SK-N-SH treated with all-trans-retinoic acid at 6 μM for 48 hours (cell line): ENCODE data around the gene GBE1.

Experiments
- ATAC-seq: fragments of 200-7000 bp; cut with Tn5 transposase; 3 replicates; pipeline ENCODE4 v1.9.1; 2020; ENCODE audit warnings: mild to moderate bottlenecking, moderate library complexity
- ARNTL ChIP-seq: fragments of 450-650 bp; formaldehyde crosslinking; IDR thresholded peaks from 2 replicates; pipeline ENCODE4 v1.5.0; 2020; ENCODE audit warnings: low read depth, mild to moderate bottlenecking, moderate library complexity, borderline replicate concordance
- BACH2 ChIP-seq: fragments of 250-450 bp; sonication (Bioruptor Pico); IDR thresholded peaks from 2 replicates; pipeline ENCODE4 v1.9.0; 2021; ENCODE audit warnings: mild to moderate bottlenecking, borderline replicate concordance
- CSDC2 ChIP-seq: fragments of 250-450 bp; sonication (Bioruptor Pico); IDR thresholded peaks from 2 replicates; pipeline ENCODE4 v1.5.0; 2020; ENCODE audit warnings: mild to moderate bottlenecking, moderate library complexity
- ESRRG ChIP-seq: fragments of 250-450 bp; sonication (Bioruptor Pico); IDR thresholded peaks from 2 replicates; pipeline ENCODE4 v1.6.1; 2021; ENCODE audit warnings: mild to moderate bottlenecking
- GLIS3 ChIP-seq: fragments of 250-450 bp; sonication (Bioruptor Pico); IDR thresholded peaks from 2 replicates; pipeline ENCODE4 v1.5.0; 2020; ENCODE audit warnings: mild to moderate bottlenecking, moderate library complexity
- ISL1 ChIP-seq: fragments of 250-450 bp; sonication (Bioruptor Pico); IDR thresholded peaks from 2 replicates; pipeline ENCODE4 v2.1.2; 2022; ENCODE audit warnings: mild to moderate bottlenecking, moderate library complexity
- OSR1 ChIP-seq: fragments of 250-450 bp; sonication (Bioruptor Pico); IDR thresholded peaks from 2 replicates; pipeline ENCODE4 v1.8.0; 2022; ENCODE audit warnings: moderate library complexity, mild to moderate bottlenecking, inconsistent platforms
- PPARA ChIP-seq: fragments of 250-450 bp; sonication (Bioruptor Pico); IDR thresholded peaks from 2 replicates; pipeline ENCODE4 v1.5.0; 2020; ENCODE audit warnings: mild to moderate bottlenecking, borderline replicate concordance
- RARB ChIP-seq: fragments of 250-450 bp; sonication (Bioruptor Pico); IDR thresholded peaks from 2 replicates; pipeline ENCODE4 v1.8.0; 2021; ENCODE audit warnings: mild to moderate bottlenecking, moderate library complexity
- TCF4 ChIP-seq: fragments of 250-450 bp; sonication (Bioruptor Pico); IDR thresholded peaks from 2 replicates; pipeline ENCODE4 v1.8.0; 2021; ENCODE audit warnings: mild to moderate bottlenecking, moderate library complexity, borderline replicate concordance
- TOX ChIP-seq: fragments of 250-450 bp; sonication (Bioruptor Pico); IDR thresholded peaks from 2 replicates; pipeline ENCODE4 v1.8.0; 2021; ENCODE audit warnings: mild to moderate bottlenecking, moderate library complexity, borderline replicate concordance
- ZC3H10 ChIP-seq: fragments of 250-450 bp; sonication (Bioruptor Pico); IDR thresholded peaks from 2 replicates; pipeline ENCODE4 v1.5.1; 2021; ENCODE audit warnings: mild to moderate bottlenecking, moderate library complexity
- ZFP3 ChIP-seq: fragments of 250-450 bp; sonication (Bioruptor Pico); IDR thresholded peaks from 2 replicates; pipeline ENCODE4 v1.5.0; 2020; ENCODE audit warnings: mild to moderate bottlenecking, moderate library complexity
- ZNF565 ChIP-seq: fragments of 450-650 bp; formaldehyde crosslinking; conservative IDR thresholded peaks from 2 replicates; pipeline ENCODE4 v1.5.0; 2020; ENCODE audit warnings: low read depth, mild to moderate bottlenecking, moderate library complexity
- ZNF70 ChIP-seq: fragments of 450-650 bp; formaldehyde crosslinking; IDR thresholded peaks from 2 replicates; pipeline ENCODE4 v1.5.0; 2020; ENCODE audit warnings: mild to moderate bottlenecking, moderate library complexity
- ZNF8 ChIP-seq: fragments of 450-650 bp; formaldehyde crosslinking; IDR thresholded peaks from 2 replicates; pipeline ENCODE4 v1.5.0; 2020; ENCODE audit warnings: mild to moderate bottlenecking, moderate library complexity
- TF ChIP-seq, protein P1 (sequence below): fragments of 250-450 bp; sonication (Bioruptor Pico); IDR thresholded peaks from 2 replicates; pipeline ENCODE4 v1.5.1; 2021; ENCODE audit warnings: mild to moderate bottlenecking, moderate library complexity
- TF ChIP-seq, protein P2 (sequence below): fragments of 250-450 bp; sonication (Bioruptor Pico); IDR thresholded peaks from 2 replicates; pipeline ENCODE4 v1.5.1; 2020; ENCODE audit warnings: low read depth, mild to moderate bottlenecking, moderate library complexity
- TF ChIP-seq, protein P3 (sequence below): fragments of 250-450 bp; sonication (Bioruptor Pico); IDR thresholded peaks from 2 replicates; pipeline ENCODE4 v1.8.0; 2020; ENCODE audit warnings: mild to moderate bottlenecking, moderate library complexity, borderline replicate concordance
- TF ChIP-seq, protein P4 (sequence below): fragments of 250-450 bp; sonication (Bioruptor Pico); IDR thresholded peaks from 2 replicates; pipeline ENCODE4 v1.8.0; 2021; ENCODE audit warnings: low read depth, mild to moderate bottlenecking, moderate library complexity, borderline replicate concordance
- TF ChIP-seq, protein P5 (sequence below): fragments of 250-450 bp; sonication (Bioruptor Pico); IDR thresholded peaks from 2 replicates; pipeline ENCODE4 v1.5.0; 2020; ENCODE audit warnings: mild to moderate bottlenecking, moderate library complexity

GBE1 gene

DNA sequence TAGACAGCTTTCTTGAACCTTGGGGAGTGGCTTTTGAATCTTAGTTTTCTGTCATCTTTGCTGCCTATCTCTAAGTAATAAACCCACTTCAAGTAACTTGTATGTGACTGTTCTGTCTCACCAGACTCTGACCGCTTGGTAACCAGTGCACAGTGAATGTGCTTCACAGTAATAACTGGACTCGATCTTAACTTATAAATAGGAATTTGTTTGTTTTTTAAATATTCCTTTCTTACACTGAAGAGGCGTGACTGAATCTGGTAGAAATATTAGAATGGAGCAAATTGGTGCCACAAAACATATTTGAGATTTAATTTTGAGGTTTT lies 318.0 kb downstream of the GBE1 start (continued):
- TF ChIP-seq, protein P1, sequence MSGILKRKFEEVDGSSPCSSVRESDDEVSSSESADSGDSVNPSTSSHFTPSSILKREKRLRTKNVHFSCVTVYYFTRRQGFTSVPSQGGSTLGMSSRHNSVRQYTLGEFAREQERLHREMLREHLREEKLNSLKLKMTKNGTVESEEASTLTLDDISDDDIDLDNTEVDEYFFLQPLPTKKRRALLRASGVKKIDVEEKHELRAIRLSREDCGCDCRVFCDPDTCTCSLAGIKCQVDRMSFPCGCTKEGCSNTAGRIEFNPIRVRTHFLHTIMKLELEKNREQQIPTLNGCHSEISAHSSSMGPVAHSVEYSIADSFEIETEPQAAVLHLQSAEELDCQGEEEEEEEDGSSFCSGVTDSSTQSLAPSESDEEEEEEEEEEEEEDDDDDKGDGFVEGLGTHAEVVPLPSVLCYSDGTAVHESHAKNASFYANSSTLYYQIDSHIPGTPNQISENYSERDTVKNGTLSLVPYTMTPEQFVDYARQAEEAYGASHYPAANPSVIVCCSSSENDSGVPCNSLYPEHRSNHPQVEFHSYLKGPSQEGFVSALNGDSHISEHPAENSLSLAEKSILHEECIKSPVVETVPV = no peak
- TF ChIP-seq, protein P2, sequence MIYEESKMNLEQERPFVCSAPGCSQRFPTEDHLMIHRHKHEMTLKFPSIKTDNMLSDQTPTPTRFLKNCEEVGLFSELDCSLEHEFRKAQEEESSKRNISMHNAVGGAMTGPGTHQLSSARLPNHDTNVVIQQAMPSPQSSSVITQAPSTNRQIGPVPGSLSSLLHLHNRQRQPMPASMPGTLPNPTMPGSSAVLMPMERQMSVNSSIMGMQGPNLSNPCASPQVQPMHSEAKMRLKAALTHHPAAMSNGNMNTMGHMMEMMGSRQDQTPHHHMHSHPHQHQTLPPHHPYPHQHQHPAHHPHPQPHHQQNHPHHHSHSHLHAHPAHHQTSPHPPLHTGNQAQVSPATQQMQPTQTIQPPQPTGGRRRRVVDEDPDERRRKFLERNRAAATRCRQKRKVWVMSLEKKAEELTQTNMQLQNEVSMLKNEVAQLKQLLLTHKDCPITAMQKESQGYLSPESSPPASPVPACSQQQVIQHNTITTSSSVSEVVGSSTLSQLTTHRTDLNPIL = no peak
- TF ChIP-seq ISL1 (CRISPR knock-in tag) = no peak
- no peak for TF ChIP-seq ZC3H10 (CRISPR knock-in tag)
- no peak for TF ChIP-seq BACH2
- TF ChIP-seq TOX (CRISPR knock-in tag) = no peak
- TF ChIP-seq RARB (CRISPR knock-in tag) = no peak

DNA sequence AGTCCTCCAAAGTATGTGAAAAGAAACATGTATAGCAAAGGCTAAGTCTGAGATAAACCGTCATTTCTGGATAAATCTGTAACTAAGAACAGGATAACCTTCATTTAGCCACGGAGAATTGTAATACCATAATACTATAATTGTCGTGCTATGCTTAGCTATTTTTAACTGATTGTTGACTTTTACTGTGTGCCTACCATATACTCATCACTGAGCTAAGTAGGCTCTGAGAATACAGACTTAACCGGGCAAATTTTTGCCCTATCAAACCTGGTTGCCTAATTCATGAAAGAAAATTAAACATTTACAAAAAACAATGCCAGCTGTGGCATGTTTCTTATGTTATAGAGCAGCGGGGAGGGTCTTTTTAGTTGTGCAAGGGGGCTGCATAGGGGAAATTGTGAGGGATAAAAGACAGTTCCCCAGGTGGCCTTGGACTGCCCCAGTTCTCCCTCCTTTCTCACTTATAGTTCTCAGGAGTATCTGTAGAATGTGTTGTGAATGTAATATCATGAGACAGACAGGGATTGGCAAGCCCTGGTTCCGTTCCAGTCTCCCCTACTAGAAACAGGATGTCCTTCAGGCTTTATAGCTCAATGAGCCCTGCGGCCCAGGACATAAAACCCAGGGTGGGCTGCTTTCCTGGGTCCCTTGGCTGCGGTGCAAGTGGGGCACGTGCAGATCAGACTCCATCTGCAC lies 318.5 kb downstream of the GBE1 start:
- ATAC-seq = no peak
- TF ChIP-seq ESRRG (CRISPR knock-in tag) (no peak), CSDC2 (CRISPR knock-in tag) (no peak), GLIS3 (CRISPR knock-in tag) (no peak), TCF4 (no peak), TOX (CRISPR knock-in tag) (no peak), PPARA (CRISPR knock-in tag) (no peak), ZNF70 (CRISPR knock-in tag) (no peak), ISL1 (CRISPR knock-in tag) (no peak), ZFP3 (CRISPR knock-in tag) (no peak), ZC3H10 (CRISPR knock-in tag) (no peak), OSR1 (CRISPR knock-in tag) (no peak), ZNF565 (no peak), ZNF8 (no peak), BACH2 (no peak), ARNTL (CRISPR knock-in tag) (no peak)
- TF ChIP-seq, protein P3, sequence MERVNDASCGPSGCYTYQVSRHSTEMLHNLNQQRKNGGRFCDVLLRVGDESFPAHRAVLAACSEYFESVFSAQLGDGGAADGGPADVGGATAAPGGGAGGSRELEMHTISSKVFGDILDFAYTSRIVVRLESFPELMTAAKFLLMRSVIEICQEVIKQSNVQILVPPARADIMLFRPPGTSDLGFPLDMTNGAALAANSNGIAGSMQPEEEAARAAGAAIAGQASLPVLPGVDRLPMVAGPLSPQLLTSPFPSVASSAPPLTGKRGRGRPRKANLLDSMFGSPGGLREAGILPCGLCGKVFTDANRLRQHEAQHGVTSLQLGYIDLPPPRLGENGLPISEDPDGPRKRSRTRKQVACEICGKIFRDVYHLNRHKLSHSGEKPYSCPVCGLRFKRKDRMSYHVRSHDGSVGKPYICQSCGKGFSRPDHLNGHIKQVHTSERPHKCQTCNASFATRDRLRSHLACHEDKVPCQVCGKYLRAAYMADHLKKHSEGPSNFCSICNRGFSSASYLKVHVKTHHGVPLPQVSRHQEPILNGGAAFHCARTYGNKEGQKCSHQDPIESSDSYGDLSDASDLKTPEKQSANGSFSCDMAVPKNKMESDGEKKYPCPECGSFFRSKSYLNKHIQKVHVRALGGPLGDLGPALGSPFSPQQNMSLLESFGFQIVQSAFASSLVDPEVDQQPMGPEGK (CRISPR knock-in tag) = no peak
- TF ChIP-seq, protein P4, sequence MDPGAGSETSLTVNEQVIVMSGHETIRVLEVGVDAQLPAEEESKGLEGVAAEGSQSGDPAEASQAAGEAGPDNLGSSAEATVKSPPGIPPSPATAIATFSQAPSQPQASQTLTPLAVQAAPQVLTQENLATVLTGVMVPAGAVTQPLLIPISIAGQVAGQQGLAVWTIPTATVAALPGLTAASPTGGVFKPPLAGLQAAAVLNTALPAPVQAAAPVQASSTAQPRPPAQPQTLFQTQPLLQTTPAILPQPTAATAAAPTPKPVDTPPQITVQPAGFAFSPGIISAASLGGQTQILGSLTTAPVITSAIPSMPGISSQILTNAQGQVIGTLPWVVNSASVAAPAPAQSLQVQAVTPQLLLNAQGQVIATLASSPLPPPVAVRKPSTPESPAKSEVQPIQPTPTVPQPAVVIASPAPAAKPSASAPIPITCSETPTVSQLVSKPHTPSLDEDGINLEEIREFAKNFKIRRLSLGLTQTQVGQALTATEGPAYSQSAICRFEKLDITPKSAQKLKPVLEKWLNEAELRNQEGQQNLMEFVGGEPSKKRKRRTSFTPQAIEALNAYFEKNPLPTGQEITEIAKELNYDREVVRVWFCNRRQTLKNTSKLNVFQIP (CRISPR knock-in tag) = no peak
- TF ChIP-seq, protein P2 = no peak

DNA sequence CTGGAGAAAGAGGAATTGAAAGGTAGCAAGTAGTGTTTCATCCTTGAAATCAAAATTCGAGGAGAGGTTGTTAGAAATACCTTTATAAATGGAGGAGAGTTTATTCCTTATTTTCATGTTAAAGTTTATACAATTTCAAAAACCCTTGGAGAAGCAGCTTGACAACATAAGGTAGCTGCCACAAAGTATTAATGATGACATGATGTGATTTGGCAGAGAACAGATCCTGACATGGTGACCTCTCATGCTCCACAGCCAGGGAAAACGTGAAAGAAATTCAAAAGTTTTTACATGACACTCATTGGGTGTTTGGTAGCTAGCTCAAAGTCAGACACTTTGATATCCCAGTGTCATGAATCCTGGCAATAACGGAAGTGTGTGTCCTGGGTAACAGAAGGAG lies 320.8 kb downstream of the GBE1 start:
- no peak for ATAC-seq
- TF ChIP-seq ZNF70 (CRISPR knock-in tag) = no peak
- no peak for TF ChIP-seq PPARA (CRISPR knock-in tag)
- TF ChIP-seq, protein P5, sequence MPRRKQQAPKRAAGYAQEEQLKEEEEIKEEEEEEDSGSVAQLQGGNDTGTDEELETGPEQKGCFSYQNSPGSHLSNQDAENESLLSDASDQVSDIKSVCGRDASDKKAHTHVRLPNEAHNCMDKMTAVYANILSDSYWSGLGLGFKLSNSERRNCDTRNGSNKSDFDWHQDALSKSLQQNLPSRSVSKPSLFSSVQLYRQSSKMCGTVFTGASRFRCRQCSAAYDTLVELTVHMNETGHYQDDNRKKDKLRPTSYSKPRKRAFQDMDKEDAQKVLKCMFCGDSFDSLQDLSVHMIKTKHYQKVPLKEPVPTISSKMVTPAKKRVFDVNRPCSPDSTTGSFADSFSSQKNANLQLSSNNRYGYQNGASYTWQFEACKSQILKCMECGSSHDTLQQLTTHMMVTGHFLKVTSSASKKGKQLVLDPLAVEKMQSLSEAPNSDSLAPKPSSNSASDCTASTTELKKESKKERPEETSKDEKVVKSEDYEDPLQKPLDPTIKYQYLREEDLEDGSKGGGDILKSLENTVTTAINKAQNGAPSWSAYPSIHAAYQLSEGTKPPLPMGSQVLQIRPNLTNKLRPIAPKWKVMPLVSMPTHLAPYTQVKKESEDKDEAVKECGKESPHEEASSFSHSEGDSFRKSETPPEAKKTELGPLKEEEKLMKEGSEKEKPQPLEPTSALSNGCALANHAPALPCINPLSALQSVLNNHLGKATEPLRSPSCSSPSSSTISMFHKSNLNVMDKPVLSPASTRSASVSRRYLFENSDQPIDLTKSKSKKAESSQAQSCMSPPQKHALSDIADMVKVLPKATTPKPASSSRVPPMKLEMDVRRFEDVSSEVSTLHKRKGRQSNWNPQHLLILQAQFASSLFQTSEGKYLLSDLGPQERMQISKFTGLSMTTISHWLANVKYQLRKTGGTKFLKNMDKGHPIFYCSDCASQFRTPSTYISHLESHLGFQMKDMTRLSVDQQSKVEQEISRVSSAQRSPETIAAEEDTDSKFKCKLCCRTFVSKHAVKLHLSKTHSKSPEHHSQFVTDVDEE (CRISPR knock-in tag) = no peak
- TF ChIP-seq ZC3H10 (CRISPR knock-in tag) = no peak
- TF ChIP-seq, all 23 proteins: peak for 0
